NCI-H82 treated with DMSO at 0.1 percent for 48 hours (cell line): ENCODE results near the gene SATL1.
"Not testable (repeated sequence)": the region's sequence is repeated elsewhere in the genome, so short reads cannot be mapped to it uniquely, and the experiment has no call there.

Experiments used
- DNase-seq: peaks from one replicate; lab custom pipeline; 2025; ENCODE audit not compliant: unreplicated experiment; lab: John Stamatoyannopoulos, UW

SATL1 gene

GRCh38 chrX:85109235-85109634 is 134.3 kb downstream of the SATL1 start:
- DNase-seq, result no peak

- DNase-seq, result no peak
These were observed 135.4 kb downstream of the SATL1 start for GRCh38 chrX:85108165-85108564.

- no peak for DNase-seq
These were observed 136.2 kb downstream of the SATL1 start for GRCh38 chrX:85107407-85107806.

GRCh38 chrX:85089321-85089840 is 154.2 kb downstream of the SATL1 start:
- no peak for DNase-seq

GRCh38 chrX:85084770-85085393 is 158.7 kb downstream of the SATL1 start:
- DNase-seq, result no peak

- DNase-seq, result not testable (repeated sequence)
These were observed 166.3 kb downstream of the SATL1 start for GRCh38 chrX:85077247-85077646.

- no peak for DNase-seq
These were observed 177.9 kb downstream of the SATL1 start for GRCh38 chrX:85065512-85066198.

- no peak for DNase-seq
These were observed 190.8 kb downstream of the SATL1 start for GRCh38 chrX:85052636-85053343.

GRCh38 chrX:85052205-85052604 is 191.4 kb downstream of the SATL1 start:
- DNase-seq, result no peak

- no peak for DNase-seq
These were observed 192.0 kb downstream of the SATL1 start for GRCh38 chrX:85051627-85052026.
